OCI-LY1 (cell line): Measurements from ENCODE around the gene RPS18.

Experiments used
- CTCF ChIP-seq: fragments of 200-600 bp; sonication (generic), shearing (Covaris generic); IDR thresholded peaks from 2 replicates; pipeline ENCODE4 v1.5.1; 2017; ENCODE audit warnings: mild to moderate bottlenecking, antibody characterized with exemption, low read length, moderate library complexity, mixed read lengths
- EZH2 ChIP-seq: fragments of 200-600 bp; sonication (generic), shearing (Covaris generic); IDR thresholded peaks from 2 replicates; pipeline ENCODE4 v1.8.0; 2017; ENCODE audit warnings: borderline replicate concordance, mixed run types, mild to moderate bottlenecking, antibody characterized with exemption, low read length, moderate library complexity, mixed read lengths

DNA sequence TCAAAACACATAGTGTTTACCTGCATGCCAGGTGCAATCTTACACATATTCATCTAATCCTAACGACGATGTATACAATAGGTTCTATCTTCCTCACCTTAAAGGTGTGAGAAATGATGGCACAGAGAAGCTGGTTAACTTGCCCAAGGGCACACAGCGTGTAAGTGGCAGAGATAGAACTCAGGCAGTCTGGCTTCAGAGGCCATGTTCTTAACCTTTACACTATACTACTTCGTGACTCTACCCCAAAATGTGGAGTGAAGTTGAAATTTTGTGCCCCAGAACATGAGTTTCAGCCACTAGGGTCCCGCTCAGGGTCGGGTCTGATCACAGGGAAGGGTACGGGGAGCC is 783 bp upstream of the RPS18 start:
- TF ChIP-seq CTCF, result no peak
- no peak for TF ChIP-seq EZH2
